ENCODE data around the gene ADCY10.
"Not testable (repeated sequence)": the region's sequence is repeated elsewhere in the genome, so short reads cannot be mapped to it uniquely, and the experiment has no call there.

The ADCY10 gene

GRCh38 chr1:167928919-167929318 lies 15.0 kb upstream of the ADCY10 start:
- DNase-seq (ENCODE audit: low read depth, low spot score); H3K27ac ChIP-seq: not testable (repeated sequence)

- DNase-seq (ENCODE audit: low read depth, low spot score), result no peak
- H3K27ac ChIP-seq, result no peak overlapping the region
Measured at GRCh38 chr1:167928457-167928852, 14.5 kb upstream of the ADCY10 start.

GRCh38 chr1:167927046-167927754 lies 13.3 kb upstream of the ADCY10 start:
- no peak for DNase-seq (ENCODE audit: low read depth, low spot score)

GRCh38 chr1:167926486-167926997 lies 12.6 kb upstream of the ADCY10 start:
- DNase-seq (ENCODE audit: low read depth, low spot score), result no peak
- no peak overlapping the region for H3K27ac ChIP-seq

More at GRCh38 chr1:167927046-167927754, 13.3 kb upstream of the ADCY10 start:
- H3K27ac ChIP-seq, result no peak overlapping the region

- H3K27ac ChIP-seq, result no peak overlapping the region
- no peak for DNase-seq (ENCODE audit: low read depth, low spot score)
Measured at GRCh38 chr1:167924543-167925231, 10.8 kb upstream of the ADCY10 start.

GRCh38 chr1:167924102-167924501 lies 10.2 kb upstream of the ADCY10 start:
- DNase-seq (ENCODE audit: low read depth, low spot score), result no peak
- no peak overlapping the region for H3K27ac ChIP-seq

- H3K27ac ChIP-seq, result no peak overlapping the region
- no peak for DNase-seq (ENCODE audit: low read depth, low spot score)
Measured at GRCh38 chr1:167923324-167924056, 9.6 kb upstream of the ADCY10 start.

- DNase-seq (ENCODE audit: low read depth, low spot score), result no peak
Measured at GRCh38 chr1:167922611-167923074, 8.7 kb upstream of the ADCY10 start.

GRCh38 chr1:167922023-167922422 lies 8.1 kb upstream of the ADCY10 start:
- peak overlapping the region; percentile 13 for H3K27ac ChIP-seq
- no peak for DNase-seq (ENCODE audit: low read depth, low spot score)

More at GRCh38 chr1:167922611-167923074, 8.7 kb upstream of the ADCY10 start:
- H3K27ac ChIP-seq, result peak overlapping the region; percentile 13

GRCh38 chr1:167916766-167917511 lies 3.0 kb upstream of the ADCY10 start:
- no peak overlapping the region for H3K27ac ChIP-seq
- no peak for DNase-seq (ENCODE audit: low read depth, low spot score)

GRCh38 chr1:167915569-167915968 lies 1.6 kb upstream of the ADCY10 start:
- no peak overlapping the region for H3K27ac ChIP-seq
- DNase-seq (ENCODE audit: low read depth, low spot score), result no peak

- no peak for DNase-seq (ENCODE audit: low read depth, low spot score)
- no peak overlapping the region for H3K27ac ChIP-seq
Measured at GRCh38 chr1:167912294-167912693, 1.6 kb downstream of the ADCY10 start.

- peak overlapping the region; percentile 50 for H3K27ac ChIP-seq
Measured at GRCh38 chr1:167911413-167911812, 2.5 kb downstream of the ADCY10 start.

GRCh38 chr1:167910530-167910929 lies 3.4 kb downstream of the ADCY10 start:
- peak overlapping the region; percentile 50 for H3K27ac ChIP-seq
- DNase-seq (ENCODE audit: low read depth, low spot score), result no peak

More at GRCh38 chr1:167911413-167911812, 2.5 kb downstream of the ADCY10 start:
- no peak for DNase-seq (ENCODE audit: low read depth, low spot score)

- no peak overlapping the region for H3K27ac ChIP-seq
- DNase-seq (ENCODE audit: low read depth, low spot score), result no peak
Measured at GRCh38 chr1:167909691-167910180, 4.2 kb downstream of the ADCY10 start.

GRCh38 chr1:167905671-167906070 lies 8.3 kb downstream of the ADCY10 start:
- no peak overlapping the region for H3K27ac ChIP-seq
- no peak for DNase-seq (ENCODE audit: low read depth, low spot score)

- DNase-seq (ENCODE audit: low read depth, low spot score), result no peak
- no peak overlapping the region for H3K27ac ChIP-seq
Measured at GRCh38 chr1:167905182-167905581, 8.8 kb downstream of the ADCY10 start.

GRCh38 chr1:167904652-167905130 lies 9.2 kb downstream of the ADCY10 start:
- DNase-seq (ENCODE audit: low read depth, low spot score), result no peak
- H3K27ac ChIP-seq, result no peak overlapping the region

GRCh38 chr1:167900907-167901306 lies 13.0 kb downstream of the ADCY10 start:
- H3K27ac ChIP-seq, result no peak overlapping the region
- DNase-seq (ENCODE audit: low read depth, low spot score), result no peak

GRCh38 chr1:167899253-167899681 lies 14.7 kb downstream of the ADCY10 start:
- no peak for DNase-seq (ENCODE audit: low read depth, low spot score)
- no peak overlapping the region for H3K27ac ChIP-seq
